Neural progenitor cell (in vitro differentiated cells): Measurements from ENCODE around the gene TCP11. TPM values are rescaled to one million over a fixed set of nuclear protein-coding genes. Genes with fewer than 3 reads are reported as not detected.

Source experiments
- DNase-seq: peaks from one replicate; pipeline ENCODE4 v3.0.0-alpha.2; 2016; ENCODE audit warnings: low spot score
- H2AFZ ChIP-seq: fragments of 200-600 bp; sonication (generic); replicated peaks from 2 replicates; pipeline ENCODE4 v1.6.1; 2016; ENCODE audit warnings: antibody characterized with exemption
- H3F3A ChIP-seq: fragments of 200-600 bp; sonication (generic); 2 replicates; pipeline ENCODE4 v1.6.1; 2016; ENCODE audit warnings: antibody characterized with exemption, low read depth
- H3K27ac ChIP-seq: fragments of 200-600 bp; sonication (generic); 2 replicates; pipeline ENCODE4 v1.5.1; 2016; ENCODE audit warnings: mild to moderate bottlenecking
- H3K27me3 ChIP-seq: fragments of 200-600 bp; sonication (generic); 2 replicates; pipeline ENCODE4 v1.6.1; 2016; ENCODE audit warnings: mild to moderate bottlenecking, moderate library complexity
- H3K36me3 ChIP-seq: fragments of 200-600 bp; sonication (generic); 2 replicates; pipeline ENCODE4 v1.5.1; 2016
- H3K4me1 ChIP-seq: fragments of 200-600 bp; sonication (generic); 2 replicates; pipeline ENCODE4 v1.6.1; 2016; ENCODE audit warnings: mixed run types
- H3K4me2 ChIP-seq: fragments of 200-600 bp; sonication (generic); 2 replicates; pipeline ENCODE4 v1.6.1; 2016
- H3K4me3 ChIP-seq: fragments of 200-600 bp; sonication (generic); 2 replicates; pipeline ENCODE4 v1.5.1; 2016
- H3K79me2 ChIP-seq: fragments of 200-600 bp; sonication (generic); 2 replicates; pipeline ENCODE4 v1.6.1; 2016; ENCODE audit warnings: low read depth
- H3K9ac ChIP-seq: fragments of 200-600 bp; sonication (generic); 2 replicates; pipeline ENCODE4 v1.6.1; 2016
- H3K9me3 ChIP-seq: fragments of 200-600 bp; sonication (generic); 2 replicates; pipeline ENCODE4 v1.5.1; 2016; ENCODE audit warnings: low read depth
- H4K20me1 ChIP-seq: fragments of 200-600 bp; sonication (generic); 2 replicates; pipeline ENCODE4 v1.6.1; 2016; ENCODE audit warnings: low read depth
- H3K27ac Mint-ChIP-seq: 3 replicates; pipeline ENCODE4 v1.8.0; 2021; ENCODE audit warnings: mixed read lengths
- H3K27me3 Mint-ChIP-seq: 2 replicates; pipeline ENCODE4 v1.8.0; 2022; ENCODE audit warnings: low read depth, mild to moderate bottlenecking, inconsistent platforms, moderate library complexity, mixed read lengths; ENCODE audit not compliant: insufficient read depth
- H3K36me3 Mint-ChIP-seq: 3 replicates; pipeline ENCODE4 v1.8.0; 2021; ENCODE audit warnings: mixed read lengths
- H3K4me1 Mint-ChIP-seq: 3 replicates; pipeline ENCODE4 v1.8.0; 2021; ENCODE audit warnings: mixed read lengths
- H3K4me3 Mint-ChIP-seq: 3 replicates; pipeline ENCODE4 v1.8.0; 2021; ENCODE audit warnings: mild to moderate bottlenecking, moderate library complexity, mixed read lengths
- H3K9me3 Mint-ChIP-seq: 3 replicates; pipeline ENCODE4 v1.8.0; 2020; ENCODE audit warnings: mixed read lengths
- EZH2 ChIP-seq: fragments of 200-600 bp; sonication (generic); IDR thresholded peaks from 2 replicates; pipeline ENCODE4 v1.6.1; 2017; ENCODE audit warnings: antibody characterized with exemption, mild to moderate bottlenecking, moderate library complexity
- EZH2phosphoT487 ChIP-seq: fragments of 200-600 bp; sonication (generic); IDR thresholded peaks from 2 replicates; pipeline ENCODE4 v1.6.1; 2017; ENCODE audit warnings: antibody characterized with exemption
- total RNA-seq: library from RNA; depleted of rRNA; stranded (reverse); fragments of >200 nt; gene quantifications from 2 replicates; pipeline ENCODE4 v1.2.3, GENCODE V29; 2015; ENCODE audit warnings: low replicate concordance
- TF ChIP-seq, protein P1 (sequence below): fragments of 200-600 bp; sonication (generic); IDR thresholded peaks from 2 replicates; pipeline ENCODE4 v1.5.1; 2017; ENCODE audit warnings: antibody characterized with exemption, mild to moderate bottlenecking

TCP11 gene
- total RNA-seq, 1 donor from 2014 or later, result not detected

DNA sequence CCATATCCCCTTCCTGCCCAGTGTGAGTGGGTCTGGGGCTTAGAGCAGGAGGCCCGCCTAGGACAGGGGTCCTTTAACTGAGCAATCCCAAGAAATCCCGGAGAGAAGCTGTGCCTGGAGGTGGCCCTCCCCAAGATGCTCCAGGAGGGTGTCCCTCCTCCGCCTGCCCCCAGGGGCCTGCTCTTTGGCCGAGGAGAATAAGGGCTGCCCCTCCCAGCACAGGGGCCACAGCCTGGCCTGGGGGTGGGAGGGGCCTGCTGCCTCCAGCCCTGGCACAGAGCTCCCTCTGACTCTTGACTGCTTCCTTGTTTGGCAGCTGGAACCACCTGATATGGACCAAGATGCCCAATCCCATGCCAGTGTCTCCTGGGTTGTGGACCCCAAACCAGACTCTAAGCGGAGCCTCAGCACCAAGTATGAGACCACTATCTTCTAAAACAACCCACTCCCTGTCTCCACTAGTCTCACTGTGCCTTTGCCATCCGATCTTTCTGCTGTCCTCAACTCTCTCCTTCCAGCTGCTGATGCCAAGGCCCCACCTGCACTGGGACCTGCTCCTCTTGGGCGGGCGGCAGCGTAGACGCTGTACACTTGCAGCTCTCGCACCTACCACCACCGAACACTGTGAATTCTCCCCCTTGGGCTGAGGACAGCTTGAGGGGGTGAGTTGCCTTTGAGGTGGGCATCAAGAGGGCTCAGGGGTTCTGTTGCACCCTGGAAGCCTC lies 54.3 kb downstream of the TCP11 start:
- H3K27ac Mint-ChIP-seq, result no peak overlapping the region
- no peak overlapping the region for H3K4me3 Mint-ChIP-seq
- DNase-seq, result no peak
- no peaks in the 10 kb centered on the region for H3K9me3 Mint-ChIP-seq
- Histone ChIP-seq H3K4me3 (no peak overlapping the region), H3K36me3 (no peaks in the 10 kb centered on the region), H3K27ac (no peak overlapping the region), H4K20me1 (no peaks in the 10 kb centered on the region), H2AFZ (no peak overlapping the region), H3K4me1 (no peaks in the 10 kb centered on the region), H3K9ac (no peak overlapping the region), H3K79me2 (no peaks in the 10 kb centered on the region), H3F3A (no peaks in the 10 kb centered on the region), H3K27me3 (no peaks in the 10 kb centered on the region), H3K9me3 (no peaks in the 10 kb centered on the region), H3K4me2 (no peak overlapping the region)
- H3K27me3 Mint-ChIP-seq, result peaks cover 5% of the 10 kb centered on the region
- H3K4me1 Mint-ChIP-seq, result peaks cover 7% of the 10 kb centered on the region
- TF ChIP-seq EZH2phosphoT487 (no peak), EZH2 (no peak)
- TF ChIP-seq, protein P1, sequence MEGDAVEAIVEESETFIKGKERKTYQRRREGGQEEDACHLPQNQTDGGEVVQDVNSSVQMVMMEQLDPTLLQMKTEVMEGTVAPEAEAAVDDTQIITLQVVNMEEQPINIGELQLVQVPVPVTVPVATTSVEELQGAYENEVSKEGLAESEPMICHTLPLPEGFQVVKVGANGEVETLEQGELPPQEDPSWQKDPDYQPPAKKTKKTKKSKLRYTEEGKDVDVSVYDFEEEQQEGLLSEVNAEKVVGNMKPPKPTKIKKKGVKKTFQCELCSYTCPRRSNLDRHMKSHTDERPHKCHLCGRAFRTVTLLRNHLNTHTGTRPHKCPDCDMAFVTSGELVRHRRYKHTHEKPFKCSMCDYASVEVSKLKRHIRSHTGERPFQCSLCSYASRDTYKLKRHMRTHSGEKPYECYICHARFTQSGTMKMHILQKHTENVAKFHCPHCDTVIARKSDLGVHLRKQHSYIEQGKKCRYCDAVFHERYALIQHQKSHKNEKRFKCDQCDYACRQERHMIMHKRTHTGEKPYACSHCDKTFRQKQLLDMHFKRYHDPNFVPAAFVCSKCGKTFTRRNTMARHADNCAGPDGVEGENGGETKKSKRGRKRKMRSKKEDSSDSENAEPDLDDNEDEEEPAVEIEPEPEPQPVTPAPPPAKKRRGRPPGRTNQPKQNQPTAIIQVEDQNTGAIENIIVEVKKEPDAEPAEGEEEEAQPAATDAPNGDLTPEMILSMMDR, result no peak
- peaks cover 7% of the 10 kb centered on the region for H3K36me3 Mint-ChIP-seq

DNA sequence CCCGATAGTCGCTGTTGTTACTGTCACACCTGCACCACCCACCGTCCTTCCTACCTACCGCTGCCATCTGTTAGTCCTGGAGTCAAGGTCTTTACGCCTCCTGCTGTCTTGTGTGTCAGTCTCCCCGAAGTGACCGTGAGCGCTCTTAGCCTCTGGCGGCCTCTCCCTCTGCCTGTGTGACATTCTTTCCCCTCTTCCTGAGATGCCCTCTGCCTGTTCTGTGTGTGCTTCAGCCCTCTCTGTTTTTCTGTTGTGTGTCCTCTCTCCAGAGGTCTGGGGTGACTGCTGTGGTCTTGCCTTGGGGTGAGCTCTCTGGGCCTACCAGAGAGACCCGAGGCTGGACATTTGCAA lies 54.9 kb downstream of the TCP11 start:
- H3K36me3 Mint-ChIP-seq, result peaks cover 13% of the 10 kb centered on the region
- no peak overlapping the region for H3K27ac ChIP-seq
- peaks cover 13% of the 10 kb centered on the region for H3K4me1 Mint-ChIP-seq
- no peak overlapping the region for H3K4me2 ChIP-seq
- no peaks in the 10 kb centered on the region for H3K36me3 ChIP-seq
- H3K27me3 ChIP-seq, result no peaks in the 10 kb centered on the region
- no peaks in the 10 kb centered on the region for H3K4me1 ChIP-seq
- H4K20me1 ChIP-seq, result no peaks in the 10 kb centered on the region
- no peaks in the 10 kb centered on the region for H3K9me3 Mint-ChIP-seq
- H3K9me3 ChIP-seq, result no peaks in the 10 kb centered on the region
- no peak overlapping the region for H3K9ac ChIP-seq
- H3F3A ChIP-seq, result no peaks in the 10 kb centered on the region
- peaks cover 5% of the 10 kb centered on the region for H3K27me3 Mint-ChIP-seq
- H3K4me3 ChIP-seq, result no peak overlapping the region
- H2AFZ ChIP-seq, result no peak overlapping the region
- H3K79me2 ChIP-seq, result no peaks in the 10 kb centered on the region
- TF ChIP-seq, protein P1, result no peak
- TF ChIP-seq EZH2phosphoT487 (no peak), EZH2 (no peak)
- H3K4me3 Mint-ChIP-seq, result no peak overlapping the region
- H3K27ac Mint-ChIP-seq, result peak overlapping the region; percentile 19
- DNase-seq, result no peak

DNA sequence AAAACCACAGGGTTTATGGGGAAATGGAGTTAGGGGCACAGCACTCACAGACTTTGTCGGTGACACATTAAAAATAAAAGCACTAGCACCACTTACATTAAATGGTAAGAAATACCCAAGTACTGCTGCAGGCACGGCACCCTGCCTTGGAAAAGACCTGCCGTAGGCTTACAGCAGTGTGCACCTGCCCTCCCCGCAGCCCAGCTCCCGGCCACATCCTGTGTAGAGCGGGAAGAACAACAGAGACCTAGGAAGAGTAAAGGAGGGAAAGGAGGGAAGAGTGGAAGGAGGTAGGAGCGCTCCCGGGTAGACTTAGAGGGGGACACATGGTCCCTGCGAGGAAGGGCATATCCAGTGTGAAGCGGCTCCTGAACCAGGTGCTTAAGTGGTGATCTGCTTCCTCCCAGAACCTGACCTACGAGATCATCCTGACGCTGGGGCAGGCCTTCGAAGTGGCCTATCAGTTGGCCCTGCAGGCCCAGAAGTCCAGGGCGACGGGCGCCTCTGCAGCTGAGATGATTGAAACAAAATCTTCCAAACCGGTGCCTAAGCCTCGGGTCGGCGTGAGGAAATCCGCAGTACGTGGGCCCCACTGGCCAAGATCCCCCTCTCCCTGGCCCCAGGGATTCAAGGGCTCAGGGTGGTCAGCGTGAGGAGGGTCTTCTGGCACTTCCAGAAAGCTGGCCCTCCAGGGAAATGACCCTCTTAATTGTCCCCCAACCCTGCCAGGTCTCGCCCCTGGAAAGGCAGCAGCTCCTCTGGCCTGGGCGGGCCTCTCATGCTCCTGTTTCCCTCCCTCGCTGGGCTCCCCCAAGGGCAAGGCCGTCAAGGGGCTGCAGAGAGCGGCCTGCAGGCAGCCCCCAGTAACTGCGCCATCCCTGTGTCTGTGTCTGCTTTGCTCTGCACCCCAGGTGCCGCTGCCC lies 55.5 kb downstream of the TCP11 start:
- H3K36me3 Mint-ChIP-seq, result peaks cover 13% of the 10 kb centered on the region
- H3K9ac ChIP-seq, result no peak overlapping the region
- peak overlapping the region; percentile 33 for H3K4me3 Mint-ChIP-seq
- H3K9me3 Mint-ChIP-seq, result no peaks in the 10 kb centered on the region
- no peak overlapping the region for H3K4me3 ChIP-seq
- H3K27me3 ChIP-seq, result no peaks in the 10 kb centered on the region
- no peak overlapping the region for H3K27ac ChIP-seq
- no peak overlapping the region for H2AFZ ChIP-seq
- no peaks in the 10 kb centered on the region for H3K36me3 ChIP-seq
- no peaks in the 10 kb centered on the region for H3K9me3 ChIP-seq
- DNase-seq, result no peak
- peaks cover 13% of the 10 kb centered on the region for H3K4me1 Mint-ChIP-seq
- H3K27ac Mint-ChIP-seq, result peak overlapping the region; percentile 47
- H3K27me3 Mint-ChIP-seq, result peaks cover 5% of the 10 kb centered on the region
- no peak overlapping the region for H3K4me2 ChIP-seq
- H3K4me1 ChIP-seq, result no peaks in the 10 kb centered on the region
- no peaks in the 10 kb centered on the region for H4K20me1 ChIP-seq
- no peaks in the 10 kb centered on the region for H3K79me2 ChIP-seq
- no peaks in the 10 kb centered on the region for H3F3A ChIP-seq
- TF ChIP-seq EZH2phosphoT487, result no peak
- TF ChIP-seq EZH2, result no peak
- TF ChIP-seq, protein P1, result no peak
